ENCODE data around the gene OPALIN. TPM values are rescaled to one million over a fixed set of nuclear protein-coding genes. Genes with fewer than 3 reads are reported as not detected.

The OPALIN gene
- polyA plus RNA-seq, 3 donors = not detected

DNA sequence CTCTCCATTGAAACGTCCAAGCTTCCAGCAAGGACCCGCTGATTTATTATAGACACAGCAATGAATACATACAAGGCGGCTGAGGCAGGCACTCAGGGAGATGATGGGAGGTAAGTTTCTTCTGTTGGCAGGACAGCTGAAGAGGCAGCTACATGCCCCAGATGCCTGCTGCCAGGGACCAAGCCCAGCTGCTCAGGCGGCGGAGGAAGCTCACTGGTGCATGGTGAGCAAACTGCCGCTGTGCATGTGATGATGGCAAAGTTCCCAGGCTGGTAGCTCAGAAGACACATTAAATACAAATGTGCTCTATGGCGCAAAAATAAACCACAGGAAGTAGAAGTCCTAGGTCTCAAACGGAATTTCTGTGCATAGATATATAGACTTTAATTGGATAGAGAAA, 52.3 kb downstream of the OPALIN start:
- DNase-seq (ENCODE audit: low read depth in 3 of 3, low spot score in 2 of 3) = no peak

DNA sequence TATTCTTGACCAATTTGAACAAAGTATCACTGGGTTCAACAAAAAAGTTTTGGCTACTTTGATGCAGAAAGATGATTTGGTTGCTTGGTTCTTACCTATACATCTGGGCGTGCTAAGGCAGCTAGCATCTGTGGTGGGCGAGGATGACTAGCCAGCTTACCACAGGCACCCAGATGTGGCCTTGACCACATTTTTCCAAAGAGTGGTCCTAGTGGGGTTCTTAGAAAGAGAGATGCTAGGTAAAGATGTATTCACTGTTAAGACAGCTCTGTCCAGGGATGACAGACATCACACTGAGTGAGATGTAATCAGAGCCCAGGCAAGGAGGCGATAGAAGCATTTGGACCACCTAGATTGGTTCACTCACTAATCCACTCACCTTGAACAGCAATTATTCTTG, 53.8 kb downstream of the OPALIN start:
- DNase-seq (ENCODE audit: low read depth in 3 of 3, low spot score in 2 of 3) = no peak

DNA sequence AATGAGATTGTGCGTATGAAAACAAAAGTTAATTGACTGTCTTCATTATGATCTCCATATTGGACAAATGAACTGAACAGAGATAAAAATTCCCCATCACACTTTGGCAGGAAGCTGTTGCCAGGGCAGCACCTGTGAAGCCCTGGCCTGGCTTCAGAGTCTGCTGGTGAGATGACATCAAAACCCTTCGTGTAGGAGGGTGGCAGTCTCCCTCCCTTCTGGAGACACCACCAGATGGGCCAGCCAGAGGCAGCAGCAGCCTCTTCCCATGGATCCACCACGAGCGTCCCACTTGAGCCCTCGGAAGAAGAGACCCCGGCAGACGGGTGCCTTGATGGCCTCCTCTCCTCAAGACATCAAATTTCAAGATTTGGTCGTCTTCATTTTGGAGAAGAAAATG, 54.6 kb downstream of the OPALIN start, which contains the start of gene DNTT:
Gene DNTT (plus strand): TSS at position 205 of the 400 bp plus-strand sequence. CDS start 64 bp downstream, at position 269.
- no peak for DNase-seq (ENCODE audit: low read depth in 3 of 3, low spot score in 2 of 3)

DNA sequence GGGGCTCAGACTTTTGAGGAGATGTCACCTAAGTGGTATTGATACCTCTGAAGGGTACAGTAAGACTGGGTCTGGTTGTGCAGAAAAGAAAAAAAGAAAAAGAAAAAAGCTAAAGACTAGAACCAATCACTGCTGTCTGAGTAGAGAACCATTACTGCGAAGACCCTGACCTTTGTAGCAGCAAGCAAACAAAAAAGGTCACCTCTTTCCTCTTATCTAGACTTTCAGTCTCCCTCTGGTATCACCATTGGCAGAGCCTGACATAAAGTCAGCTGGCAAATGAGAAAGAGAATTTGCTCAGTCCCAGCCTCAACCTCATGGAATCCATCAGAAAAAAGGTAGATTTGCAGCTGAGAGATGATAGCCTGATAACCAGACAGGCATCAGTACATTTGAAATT, 57.2 kb downstream of the OPALIN start:
- DNase-seq (ENCODE audit: low read depth in 3 of 3, low spot score in 2 of 3) = no peak

DNA sequence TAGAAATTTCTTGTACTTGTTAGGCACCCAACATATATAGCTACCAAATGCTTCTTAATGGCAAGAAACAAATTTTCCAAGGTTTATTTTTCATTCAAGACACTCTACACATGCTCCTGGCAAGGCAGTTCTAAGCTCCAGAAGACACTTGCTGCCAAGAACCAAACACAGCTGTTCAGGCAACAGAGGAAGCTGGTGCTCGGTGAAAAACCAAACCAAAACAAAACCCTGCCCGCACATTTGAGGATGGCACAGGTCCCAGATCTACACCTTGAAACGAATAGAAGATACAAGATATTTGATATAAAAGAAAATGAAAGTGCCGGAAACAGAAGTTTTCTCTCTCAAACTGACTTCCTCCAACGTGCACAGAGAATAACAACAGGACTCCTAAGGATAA, 59.4 kb downstream of the OPALIN start:
- DNase-seq (ENCODE audit: low read depth in 3 of 3, low spot score in 2 of 3) = no peak

DNA sequence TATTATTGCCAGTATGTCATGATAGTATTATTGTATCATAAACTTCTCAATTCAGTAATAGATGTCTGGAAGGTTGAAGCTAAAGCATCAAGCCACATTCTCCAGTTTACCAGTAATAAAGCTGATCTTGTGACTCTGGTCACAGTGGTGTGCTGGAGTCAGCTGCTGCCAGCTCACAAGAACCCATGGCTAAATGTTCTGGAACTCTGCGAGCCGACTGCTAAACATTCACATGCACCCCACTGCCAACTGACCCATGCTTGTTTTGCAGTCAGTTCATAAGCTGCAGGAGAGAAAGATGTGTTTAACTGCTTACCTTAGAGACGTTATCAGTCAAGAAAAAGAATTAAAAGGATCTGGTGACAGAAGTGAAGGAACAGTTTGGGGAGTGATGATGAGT, 60.4 kb downstream of the OPALIN start:
- DNase-seq (ENCODE audit: low read depth in 3 of 3, low spot score in 2 of 3) = no peak

DNA sequence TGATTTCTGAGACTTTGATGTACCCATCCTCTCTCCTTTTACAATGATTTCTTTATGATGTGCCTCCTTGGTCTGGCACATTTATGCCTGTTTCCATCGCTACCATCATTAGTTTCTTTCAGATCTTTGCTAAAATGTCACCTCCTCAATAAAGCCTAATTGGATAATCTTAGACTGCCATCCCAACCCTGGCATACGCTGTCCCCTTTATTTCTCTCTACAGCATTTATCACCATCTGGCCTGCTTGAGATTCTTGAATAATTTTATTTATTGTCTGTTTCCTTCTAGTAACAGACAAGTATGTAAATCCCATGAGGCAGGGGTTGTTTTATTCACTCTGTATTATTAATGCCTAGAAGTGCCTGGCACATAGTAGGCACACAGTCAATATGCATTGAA, 61.3 kb downstream of the OPALIN start:
- DNase-seq (ENCODE audit: low read depth in 3 of 3, low spot score in 2 of 3) = no peak

DNA sequence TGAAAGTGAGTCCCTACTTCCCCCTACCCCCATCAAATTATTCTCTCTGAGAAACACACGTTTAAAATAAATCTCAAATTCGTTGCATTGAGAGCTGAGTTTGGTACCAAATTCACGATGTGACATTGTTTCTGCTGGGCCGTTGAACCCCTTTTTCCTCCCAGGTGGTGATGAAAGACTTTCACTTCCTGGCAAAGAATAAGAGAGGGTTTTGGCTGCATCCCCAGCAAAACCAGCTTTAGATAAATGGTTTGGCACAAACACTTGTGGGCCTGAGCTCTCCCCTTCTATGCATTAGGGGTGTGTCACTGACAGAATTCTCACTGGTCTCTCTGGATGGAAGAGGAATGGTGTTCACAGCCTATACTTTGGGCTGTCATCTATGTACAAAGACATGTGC, 63.3 kb downstream of the OPALIN start:
- no peak for DNase-seq (ENCODE audit: low read depth in 3 of 3, low spot score in 2 of 3)

Other genes starting within 250 kb of the OPALIN start
- gene ZNF518A, start 228.7 kb downstream of the OPALIN start, polyA plus RNA-seq (ENCODE audit: insufficient read length in 3 of 3) = 10 to 100 TPM; 36.8 to 39.3 (median 39.2) TPM
- gene BLNK, start 87.4 kb downstream of the OPALIN start, polyA plus RNA-seq (ENCODE audit: insufficient read length in 3 of 3) = 10 to 100 TPM; 36.7 to 41.9 (median 38.2) TPM
- gene DNTT, start 54.6 kb downstream of the OPALIN start, polyA plus RNA-seq (ENCODE audit: insufficient read length in 3 of 3) = under 1 TPM; 0.20 to 0.26 (median 0.24) TPM
- gene TLL2, start 154.9 kb upstream of the OPALIN start, polyA plus RNA-seq (ENCODE audit: insufficient read length in 3 of 3) = under 1 TPM; 0.75 to 0.99 (median 0.89) TPM
- 100 to 1,000 TPM; 212 to 229 (median 215) TPM for gene TM9SF3, start 228.0 kb upstream of the OPALIN start, polyA plus RNA-seq (ENCODE audit: insufficient read length in 3 of 3)

Data from right renal cortex interstitium (tissue), 3 donors.